ENCODE data around the gene KLRD1. TPM values are rescaled to one million over a fixed set of nuclear protein-coding genes. Genes with fewer than 3 reads are reported as not detected.

Gene KLRD1
- total RNA-seq, 1 donor from 2014 or later, result 0.52 TPM

DNA sequence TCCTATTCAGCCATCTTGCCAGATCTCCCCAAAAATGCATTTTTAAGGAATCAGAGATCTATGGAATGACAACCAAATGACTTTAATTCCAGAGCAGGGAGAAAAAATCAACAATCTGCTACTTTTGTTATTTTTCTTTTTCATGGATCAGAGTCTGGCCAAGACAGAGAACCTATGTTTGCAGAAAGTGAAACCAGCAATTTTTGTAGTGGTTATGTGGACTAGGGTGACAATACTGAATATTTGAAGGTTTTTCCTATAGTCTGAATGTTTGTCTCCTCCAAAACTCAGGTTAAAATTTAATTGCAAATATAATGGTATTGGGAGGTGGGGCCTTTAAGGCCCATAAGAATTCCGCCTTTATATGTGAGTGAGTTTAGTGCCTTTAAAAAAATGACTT, 51.3 kb downstream of the KLRD1 start:
- Histone ChIP-seq H3K4me1 (ENCODE audit: control insufficient read depth in 3 of 3, insufficient read depth in 3 of 3, low read length in 3 of 3) (peaks cover 9 to 12% (median 11%) of the 10 kb centered on the region in 3 donors), H3K36me3 (ENCODE audit: control insufficient read depth in 3 of 3, insufficient read depth in 3 of 3, low read length in 3 of 3) (no peaks in the 10 kb centered on the region), H3K9ac (ENCODE audit: low read depth in 1 of 3, low read length in 3 of 3) (no peak overlapping the region), H3K27ac (ENCODE audit: low read depth, low read length) (no peak overlapping the region), H3K4me3 (ENCODE audit: low read length in 3 of 3) (no peak overlapping the region), H3K9me3 (ENCODE audit: control insufficient read depth in 3 of 3, low read length in 3 of 3) (no peaks in the 10 kb centered on the region), H3K27me3 (ENCODE audit: control insufficient read depth in 3 of 3, insufficient read depth in 3 of 3, low read length in 3 of 3) (no peaks in the 10 kb centered on the region)

DNA sequence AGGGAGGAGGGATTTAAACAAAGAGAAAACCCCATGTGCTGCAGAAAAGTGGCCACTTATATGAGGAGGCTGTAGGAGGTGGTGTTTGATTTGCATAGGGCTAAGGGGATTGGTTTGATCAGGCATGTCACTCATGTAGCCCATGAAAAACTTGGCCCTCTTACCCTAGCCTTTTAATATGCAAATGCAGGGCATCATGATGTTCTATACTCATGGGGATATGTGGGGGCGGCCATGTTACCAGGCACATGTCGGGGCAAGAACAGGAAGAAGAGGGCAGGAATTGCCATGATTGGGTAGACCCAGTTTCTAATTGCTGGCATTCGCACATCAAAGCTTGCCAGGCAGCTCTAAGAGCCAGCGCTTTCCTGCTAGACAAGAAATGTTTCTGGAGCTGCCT, 53.4 kb downstream of the KLRD1 start:
- Histone ChIP-seq H3K4me3 (ENCODE audit: low read length in 3 of 3) (no peak overlapping the region), H3K9me3 (ENCODE audit: control insufficient read depth in 3 of 3, low read length in 3 of 3) (no peaks in the 10 kb centered on the region), H3K9ac (ENCODE audit: low read depth in 1 of 3, low read length in 3 of 3) (no peak overlapping the region), H3K27me3 (ENCODE audit: control insufficient read depth in 3 of 3, insufficient read depth in 3 of 3, low read length in 3 of 3) (no peaks in the 10 kb centered on the region), H3K36me3 (ENCODE audit: control insufficient read depth in 3 of 3, insufficient read depth in 3 of 3, low read length in 3 of 3) (no peaks in the 10 kb centered on the region), H3K4me1 (ENCODE audit: control insufficient read depth in 3 of 3, insufficient read depth in 3 of 3, low read length in 3 of 3) (peaks cover 19 to 28% (median 22%) of the 10 kb centered on the region in 3 donors), H3K27ac (ENCODE audit: low read depth, low read length) (no peak overlapping the region)

DNA sequence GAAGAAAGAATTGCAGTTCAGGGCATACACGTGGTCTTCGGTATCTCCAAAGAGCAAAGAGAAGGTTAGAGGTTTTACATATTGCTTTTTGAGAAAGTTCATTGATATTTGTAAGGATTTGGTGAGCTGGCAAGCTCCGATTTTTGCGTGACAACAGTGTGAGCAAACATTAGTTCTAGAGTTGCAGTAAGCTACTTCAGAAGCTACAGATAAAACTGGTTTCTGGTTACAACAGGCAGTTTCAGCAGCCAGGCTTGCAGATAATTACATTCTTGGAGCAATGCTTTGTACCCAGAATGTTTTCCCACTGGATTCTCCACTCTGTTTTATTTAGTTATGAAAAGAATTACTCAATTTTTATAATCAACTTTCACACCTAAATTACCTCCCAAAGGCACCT, 54.0 kb downstream of the KLRD1 start:
- H3K27ac ChIP-seq (ENCODE audit: low read depth, low read length), result no peak overlapping the region
- peak overlapping the region in 1 of 3 donors; percentile 59 for H3K9ac ChIP-seq (ENCODE audit: low read depth in 1 of 3, low read length in 3 of 3)
- no peak overlapping the region for H3K4me3 ChIP-seq (ENCODE audit: low read length in 3 of 3)
- H3K9me3 ChIP-seq (ENCODE audit: control insufficient read depth in 3 of 3, low read length in 3 of 3), result no peaks in the 10 kb centered on the region
- H3K27me3 ChIP-seq (ENCODE audit: control insufficient read depth in 3 of 3, insufficient read depth in 3 of 3, low read length in 3 of 3), result no peaks in the 10 kb centered on the region
- H3K4me1 ChIP-seq (ENCODE audit: control insufficient read depth in 3 of 3, insufficient read depth in 3 of 3, low read length in 3 of 3), result peaks cover 22 to 33% (median 26%) of the 10 kb centered on the region in 3 donors
- no peaks in the 10 kb centered on the region for H3K36me3 ChIP-seq (ENCODE audit: control insufficient read depth in 3 of 3, insufficient read depth in 3 of 3, low read length in 3 of 3)

GRCh38 chr12:10362325-10362724, 54.7 kb downstream of the KLRD1 start:
- H3K27me3 ChIP-seq (ENCODE audit: control insufficient read depth in 3 of 3, insufficient read depth in 3 of 3, low read length in 3 of 3), result no peaks in the 10 kb centered on the region
- H3K4me1 ChIP-seq (ENCODE audit: control insufficient read depth in 3 of 3, insufficient read depth in 3 of 3, low read length in 3 of 3), result peaks cover 22 to 34% (median 26%) of the 10 kb centered on the region in 3 donors
- H3K27ac ChIP-seq (ENCODE audit: low read depth, low read length), result no peak overlapping the region
- H3K9me3 ChIP-seq (ENCODE audit: control insufficient read depth in 3 of 3, low read length in 3 of 3), result no peaks in the 10 kb centered on the region
- H3K4me3 ChIP-seq (ENCODE audit: low read length in 3 of 3), result no peak overlapping the region
- H3K36me3 ChIP-seq (ENCODE audit: control insufficient read depth in 3 of 3, insufficient read depth in 3 of 3, low read length in 3 of 3), result no peaks in the 10 kb centered on the region
- H3K9ac ChIP-seq (ENCODE audit: low read depth in 1 of 3, low read length in 3 of 3), result peak overlapping the region in 1 of 3 donors; percentile 18

- Histone ChIP-seq H3K36me3 (ENCODE audit: control insufficient read depth in 3 of 3, insufficient read depth in 3 of 3, low read length in 3 of 3) (no peaks in the 10 kb centered on the region), H3K9me3 (ENCODE audit: control insufficient read depth in 3 of 3, low read length in 3 of 3) (no peaks in the 10 kb centered on the region), H3K27me3 (ENCODE audit: control insufficient read depth in 3 of 3, insufficient read depth in 3 of 3, low read length in 3 of 3) (no peaks in the 10 kb centered on the region), H3K4me3 (ENCODE audit: low read length in 3 of 3) (peak overlapping the region; percentile 13 to 94 (median 94)), H3K27ac (ENCODE audit: low read depth, low read length) (peak overlapping the region; percentile 88), H3K4me1 (ENCODE audit: control insufficient read depth in 3 of 3, insufficient read depth in 3 of 3, low read length in 3 of 3) (peaks cover 22 to 34% (median 26%) of the 10 kb centered on the region in 3 donors), H3K9ac (ENCODE audit: low read depth in 1 of 3, low read length in 3 of 3) (peak overlapping the region; percentile 87 to 92 (median 88))
Observed at GRCh38 chr12:10362828-10363657, 55.4 kb downstream of the KLRD1 start.

GRCh38 chr12:10363658-10363913, 55.9 kb downstream of the KLRD1 start:
- Histone ChIP-seq H3K36me3 (ENCODE audit: control insufficient read depth in 3 of 3, insufficient read depth in 3 of 3, low read length in 3 of 3) (no peaks in the 10 kb centered on the region), H3K27me3 (ENCODE audit: control insufficient read depth in 3 of 3, insufficient read depth in 3 of 3, low read length in 3 of 3) (no peaks in the 10 kb centered on the region), H3K9me3 (ENCODE audit: control insufficient read depth in 3 of 3, low read length in 3 of 3) (no peaks in the 10 kb centered on the region), H3K9ac (ENCODE audit: low read depth in 1 of 3, low read length in 3 of 3) (peak overlapping the region; percentile 87 to 92 (median 88)), H3K4me1 (ENCODE audit: control insufficient read depth in 3 of 3, insufficient read depth in 3 of 3, low read length in 3 of 3) (peaks cover 23 to 34% (median 26%) of the 10 kb centered on the region in 3 donors), H3K27ac (ENCODE audit: low read depth, low read length) (peak overlapping the region; percentile 88), H3K4me3 (ENCODE audit: low read length in 3 of 3) (peak overlapping the region; percentile 89 to 94 (median 94))

GRCh38 chr12:10363914-10364814, 56.5 kb downstream of the KLRD1 start:
- H3K27ac ChIP-seq (ENCODE audit: low read depth, low read length), result peak overlapping the region; percentile 88
- no peaks in the 10 kb centered on the region for H3K36me3 ChIP-seq (ENCODE audit: control insufficient read depth in 3 of 3, insufficient read depth in 3 of 3, low read length in 3 of 3)
- H3K4me3 ChIP-seq (ENCODE audit: low read length in 3 of 3), result peak overlapping the region; percentile 89 to 94 (median 94)
- H3K4me1 ChIP-seq (ENCODE audit: control insufficient read depth in 3 of 3, insufficient read depth in 3 of 3, low read length in 3 of 3), result peaks cover 23 to 34% (median 26%) of the 10 kb centered on the region in 3 donors
- no peaks in the 10 kb centered on the region for H3K27me3 ChIP-seq (ENCODE audit: control insufficient read depth in 3 of 3, insufficient read depth in 3 of 3, low read length in 3 of 3)
- H3K9ac ChIP-seq (ENCODE audit: low read depth in 1 of 3, low read length in 3 of 3), result peak overlapping the region; percentile 87 to 92 (median 88)
- H3K9me3 ChIP-seq (ENCODE audit: control insufficient read depth in 3 of 3, low read length in 3 of 3), result no peaks in the 10 kb centered on the region

GRCh38 chr12:10364815-10365622, 57.3 kb downstream of the KLRD1 start:
- peak overlapping the region; percentile 89 to 94 (median 94) for H3K4me3 ChIP-seq (ENCODE audit: low read length in 3 of 3)
- no peaks in the 10 kb centered on the region for H3K36me3 ChIP-seq (ENCODE audit: control insufficient read depth in 3 of 3, insufficient read depth in 3 of 3, low read length in 3 of 3)
- peak overlapping the region; percentile 87 to 92 (median 88) for H3K9ac ChIP-seq (ENCODE audit: low read depth in 1 of 3, low read length in 3 of 3)
- no peaks in the 10 kb centered on the region for H3K27me3 ChIP-seq (ENCODE audit: control insufficient read depth in 3 of 3, insufficient read depth in 3 of 3, low read length in 3 of 3)
- no peaks in the 10 kb centered on the region for H3K9me3 ChIP-seq (ENCODE audit: control insufficient read depth in 3 of 3, low read length in 3 of 3)
- H3K27ac ChIP-seq (ENCODE audit: low read depth, low read length), result peak overlapping the region; percentile 88
- peaks cover 23 to 34% (median 26%) of the 10 kb centered on the region in 3 donors for H3K4me1 ChIP-seq (ENCODE audit: control insufficient read depth in 3 of 3, insufficient read depth in 3 of 3, low read length in 3 of 3)

DNA sequence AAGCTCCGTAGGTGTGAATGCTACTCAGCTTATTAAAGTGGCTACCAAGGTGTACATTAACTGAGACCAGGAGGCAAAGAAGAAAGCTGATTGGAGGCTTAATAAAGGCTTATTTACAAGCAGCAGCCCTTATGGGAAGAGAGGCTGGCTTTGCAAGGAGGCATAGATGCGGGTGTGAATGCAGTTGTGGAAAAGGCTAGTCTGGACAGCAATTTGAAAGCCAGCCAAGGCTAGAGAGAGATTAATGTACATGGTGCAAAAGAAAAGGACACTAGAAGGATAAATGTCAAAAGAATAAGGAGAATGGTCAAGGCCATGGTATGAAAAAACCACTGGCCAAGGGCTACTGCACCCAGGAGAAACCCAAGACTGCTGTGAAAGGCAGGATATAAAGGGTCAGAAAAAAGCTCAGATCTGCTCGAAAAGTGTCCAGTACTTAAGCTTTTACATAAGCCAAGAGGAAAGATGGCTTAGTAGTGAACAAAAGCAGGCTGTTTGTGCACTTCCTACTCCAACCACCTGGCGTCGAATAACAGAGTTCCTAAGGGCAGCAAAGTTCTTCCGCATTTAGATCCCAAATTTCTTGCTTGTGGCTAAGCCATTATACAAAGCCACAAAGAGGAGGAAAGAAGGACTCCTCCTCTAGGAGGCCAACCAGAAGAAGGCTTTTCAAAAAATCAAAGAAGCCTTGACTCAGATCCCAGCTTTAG, 58.2 kb downstream of the KLRD1 start:
- peak overlapping the region; percentile 88 for H3K27ac ChIP-seq (ENCODE audit: low read depth, low read length)
- H3K9ac ChIP-seq (ENCODE audit: low read depth in 1 of 3, low read length in 3 of 3), result peak overlapping the region; percentile 87 to 92 (median 88)
- H3K27me3 ChIP-seq (ENCODE audit: control insufficient read depth in 3 of 3, insufficient read depth in 3 of 3, low read length in 3 of 3), result no peaks in the 10 kb centered on the region
- no peaks in the 10 kb centered on the region for H3K36me3 ChIP-seq (ENCODE audit: control insufficient read depth in 3 of 3, insufficient read depth in 3 of 3, low read length in 3 of 3)
- no peaks in the 10 kb centered on the region for H3K9me3 ChIP-seq (ENCODE audit: control insufficient read depth in 3 of 3, low read length in 3 of 3)
- H3K4me1 ChIP-seq (ENCODE audit: control insufficient read depth in 3 of 3, insufficient read depth in 3 of 3, low read length in 3 of 3), result peaks cover 23 to 34% (median 26%) of the 10 kb centered on the region in 3 donors
- H3K4me3 ChIP-seq (ENCODE audit: low read length in 3 of 3), result peak overlapping the region; percentile 89 to 94 (median 94)
